Skeletal muscle tissue (tissue), 4 donors: ENCODE data around the gene CLPSL1. TPM values are rescaled to one million over a fixed set of nuclear protein-coding genes. Genes with fewer than 3 reads are reported as not detected.
A peak's percentile ranks its signal among the peaks of the same experiment; 100 is the strongest.

ENCODE experiments used
- H3K27ac ChIP-seq: one replicate; pipeline ENCODE4 v1.7.0; 2013; ENCODE audit warnings: mild to moderate bottlenecking, low read depth, low read length, inconsistent platforms
- H3K27me3 ChIP-seq, 3 donors: one replicate each; pipeline ENCODE4 v1.7.0; 2013; ENCODE audit warnings: low read length in 3 of 3; ENCODE audit not compliant: control insufficient read depth in 3 of 3, insufficient read depth in 3 of 3
- H3K36me3 ChIP-seq, 3 donors: one replicate each; pipeline ENCODE4 v1.7.0; 2013; ENCODE audit warnings: low read length in 3 of 3; ENCODE audit not compliant: control insufficient read depth in 3 of 3, insufficient read depth in 3 of 3
- H3K4me1 ChIP-seq, 3 donors: one replicate each; pipeline ENCODE4 v1.7.0; 2013; ENCODE audit warnings: low read length in 3 of 3, mild to moderate bottlenecking in 3 of 3; ENCODE audit not compliant: control insufficient read depth in 3 of 3, insufficient read depth in 3 of 3
- H3K4me3 ChIP-seq, 3 donors: one replicate each; pipeline ENCODE4 v1.7.0; 2013; ENCODE audit warnings: low read length in 3 of 3
- H3K9ac ChIP-seq, 3 donors: one replicate each; pipeline ENCODE4 v1.7.0; 2013; ENCODE audit warnings: low read length in 3 of 3, mild to moderate bottlenecking in 3 of 3, moderate library complexity in 2 of 3, low read depth in 1 of 3
- H3K9me3 ChIP-seq, 3 donors: one replicate each; pipeline ENCODE4 v1.7.0; 2013; ENCODE audit warnings: low read length in 3 of 3; ENCODE audit not compliant: control insufficient read depth in 3 of 3
- total RNA-seq: library from RNA; depleted of rRNA; stranded (reverse); fragments of >200 nt; gene quantifications from one replicate; pipeline ENCODE4 v1.2.3, GENCODE V29; 2014
- donor health status: Osteomylitis.

Gene CLPSL1
- total RNA-seq, 1 donor from 2014 or later, result not detected

GRCh38 chr6:35755278-35755924 lies 25.4 kb upstream of the CLPSL1 start:
- Histone ChIP-seq H3K4me3 (no peak overlapping the region), H3K9ac (no peak overlapping the region), H3K4me1 (no peaks in the 10 kb centered on the region), H3K27ac (no peak overlapping the region), H3K9me3 (no peaks in the 10 kb centered on the region), H3K27me3 (peaks cover 4 to 21% (median 8%) of the 10 kb centered on the region in 3 donors), H3K36me3 (no peaks in the 10 kb centered on the region)

- no peak overlapping the region for H3K9ac ChIP-seq
- H3K4me1 ChIP-seq, result no peaks in the 10 kb centered on the region
- H3K27me3 ChIP-seq, result peaks cover 6 to 24% (median 17%) of the 10 kb centered on the region in 3 donors
- H3K9me3 ChIP-seq, result no peaks in the 10 kb centered on the region
- no peak overlapping the region for H3K27ac ChIP-seq
- no peak overlapping the region for H3K4me3 ChIP-seq
- no peaks in the 10 kb centered on the region for H3K36me3 ChIP-seq
These were observed 23.2 kb upstream of the CLPSL1 start for GRCh38 chr6:35757456-35758123.

- H3K9ac ChIP-seq, result no peak overlapping the region
- H3K27me3 ChIP-seq, result peaks cover 19 to 36% (median 34%) of the 10 kb centered on the region in 3 donors
- no peak overlapping the region for H3K4me3 ChIP-seq
- no peak overlapping the region for H3K27ac ChIP-seq
- H3K9me3 ChIP-seq, result no peaks in the 10 kb centered on the region
- peaks cover 0 to 2% (median 0%) of the 10 kb centered on the region in 3 donors for H3K4me1 ChIP-seq
- H3K36me3 ChIP-seq, result no peaks in the 10 kb centered on the region
These were observed 21.4 kb upstream of the CLPSL1 start for GRCh38 chr6:35759426-35759825.

DNA sequence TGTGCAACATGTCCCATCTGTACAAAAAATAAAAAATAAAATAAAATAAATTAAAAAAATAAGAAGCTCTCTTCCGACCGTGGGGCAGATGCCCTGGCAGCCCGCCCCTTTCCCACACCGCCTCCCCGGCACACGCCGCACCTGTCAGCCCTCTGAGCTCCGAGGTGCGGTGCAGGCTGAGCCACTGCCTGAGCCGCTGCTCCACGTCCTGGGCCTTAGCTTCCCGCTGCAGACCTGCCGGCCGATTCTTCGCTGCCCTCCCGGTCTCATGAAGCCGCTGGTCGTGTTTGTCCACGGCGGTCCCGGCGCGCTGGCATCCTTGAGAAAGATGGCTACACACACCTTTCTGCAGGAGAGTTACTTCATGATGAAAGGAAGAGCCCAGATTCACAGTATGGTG lies 15.1 kb upstream of the CLPSL1 start:
- no peak overlapping the region for H3K4me3 ChIP-seq
- peaks cover 0 to 2% (median 0%) of the 10 kb centered on the region in 3 donors for H3K4me1 ChIP-seq
- no peak overlapping the region for H3K27ac ChIP-seq
- no peak overlapping the region for H3K9ac ChIP-seq
- no peaks in the 10 kb centered on the region for H3K9me3 ChIP-seq
- no peaks in the 10 kb centered on the region for H3K36me3 ChIP-seq
- peaks cover 24 to 33% (median 29%) of the 10 kb centered on the region in 3 donors for H3K27me3 ChIP-seq

DNA sequence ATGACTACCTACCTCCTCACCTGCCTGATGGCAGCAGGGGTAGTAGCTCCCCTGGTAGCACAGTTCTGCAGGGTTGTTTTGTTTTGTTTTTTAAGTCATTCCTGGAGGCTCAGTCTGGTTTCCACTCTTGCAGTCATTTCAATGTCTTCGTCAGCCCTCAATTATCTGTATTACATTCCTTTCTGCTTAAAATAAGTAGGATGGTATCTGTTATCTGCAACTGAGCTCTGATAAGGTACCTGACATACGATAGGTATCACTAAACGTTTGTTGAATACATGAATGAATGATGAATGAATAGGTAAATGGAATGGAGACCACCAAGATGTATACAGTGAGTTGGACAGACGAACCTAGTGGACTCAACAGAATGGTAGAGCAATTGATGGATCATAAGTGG lies 11.6 kb upstream of the CLPSL1 start:
- Histone ChIP-seq H3K9ac (no peak overlapping the region), H3K4me3 (no peak overlapping the region), H3K4me1 (peaks cover 0 to 1% (median 0%) of the 10 kb centered on the region in 3 donors), H3K36me3 (no peaks in the 10 kb centered on the region), H3K27me3 (peaks cover 12 to 22% (median 18%) of the 10 kb centered on the region in 3 donors), H3K27ac (no peak overlapping the region), H3K9me3 (no peaks in the 10 kb centered on the region)

DNA sequence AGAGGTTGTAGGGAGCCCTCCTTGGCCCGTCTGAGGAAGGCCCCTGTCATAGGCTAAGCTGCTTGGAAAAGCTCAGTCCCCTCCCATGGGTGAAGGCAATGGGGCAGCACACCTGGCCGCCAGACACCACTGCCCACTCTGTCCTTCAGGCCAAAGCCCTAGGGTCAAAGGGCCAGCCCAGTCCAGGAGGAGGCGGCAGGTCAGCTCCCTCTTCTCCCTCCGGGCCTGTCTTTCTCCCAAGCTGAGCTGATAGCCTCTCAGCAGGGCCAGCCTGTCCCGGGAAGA lies 9.5 kb upstream of the CLPSL1 start:
- no peaks in the 10 kb centered on the region for H3K36me3 ChIP-seq
- peaks cover 4 to 21% (median 13%) of the 10 kb centered on the region in 3 donors for H3K27me3 ChIP-seq
- H3K27ac ChIP-seq, result no peak overlapping the region
- no peak overlapping the region for H3K9ac ChIP-seq
- no peaks in the 10 kb centered on the region for H3K4me1 ChIP-seq
- H3K9me3 ChIP-seq, result no peaks in the 10 kb centered on the region
- no peak overlapping the region for H3K4me3 ChIP-seq

- no peaks in the 10 kb centered on the region for H3K36me3 ChIP-seq
- H3K27me3 ChIP-seq, result peaks cover 20 to 43% (median 22%) of the 10 kb centered on the region in 3 donors
- no peaks in the 10 kb centered on the region for H3K4me1 ChIP-seq
These were observed 6.6 kb upstream of the CLPSL1 start for GRCh38 chr6:35774116-35774794.

DNA sequence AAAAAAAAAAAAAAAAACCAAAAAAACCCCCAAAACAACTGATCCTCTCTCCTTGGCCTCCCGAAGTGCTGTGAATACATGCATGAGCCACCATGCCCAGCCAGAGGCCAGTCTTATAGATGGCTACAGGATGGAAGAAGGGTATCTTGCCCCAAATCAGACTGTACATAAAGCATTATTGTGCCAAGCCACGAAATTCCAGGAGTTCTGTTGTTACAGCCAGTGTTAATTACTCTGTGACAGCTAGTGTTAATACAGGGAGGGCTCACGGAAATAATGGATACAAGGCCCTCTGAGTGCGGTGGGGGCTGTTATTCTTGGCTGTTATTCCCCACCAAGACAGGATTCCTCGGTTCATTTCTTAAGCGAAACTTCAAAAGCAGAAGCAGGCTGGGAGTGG lies 5.8 kb upstream of the CLPSL1 start:
- no peak overlapping the region for H3K4me3 ChIP-seq
- peaks cover 23 to 47% (median 26%) of the 10 kb centered on the region in 3 donors for H3K27me3 ChIP-seq
- no peak overlapping the region for H3K27ac ChIP-seq
- no peaks in the 10 kb centered on the region for H3K36me3 ChIP-seq
- no peak overlapping the region for H3K9ac ChIP-seq
- H3K4me1 ChIP-seq, result no peaks in the 10 kb centered on the region
- H3K9me3 ChIP-seq, result no peaks in the 10 kb centered on the region

More at GRCh38 chr6:35774116-35774794, 6.6 kb upstream of the CLPSL1 start:
- Histone ChIP-seq H3K4me3 (no peak overlapping the region), H3K9ac (no peak overlapping the region), H3K27ac (no peak overlapping the region), H3K9me3 (no peaks in the 10 kb centered on the region)

- Histone ChIP-seq H3K27ac (no peak within 1 kb of the TSS), H3K27me3 (peaks cover 24 to 50% (median 26%) of the 10 kb centered on the region in 3 donors), H3K9me3 (no peaks in the 10 kb centered on the region), H3K36me3 (no peaks in the 10 kb centered on the region), H3K9ac (no peak within 1 kb of the TSS), H3K4me1 (no peaks in the 10 kb centered on the region), H3K4me3 (peak within 1 kb of the TSS; percentile 2 to 40 (median 13))
These were observed 4.2 kb upstream of the CLPSL1 start, which contains the start of gene CLPSL2 for GRCh38 chr6:35776364-35777215. Gene CLPSL2, plus strand, starts transcription at chr6:35776598. Its CDS starts 21 bp downstream, at chr6:35776619.
